22Rv1 (cell line): ENCODE results near the gene CDH18.

ENCODE experiments used
- H3K27ac ChIP-seq: fragments of 450-650 bp; 2 replicates; pipeline ENCODE4 v1.5.1; 2017
- ZFX ChIP-seq: fragments of 450-650 bp; IDR thresholded peaks from 2 replicates; pipeline ENCODE4 v1.6.1; 2017; ENCODE audit warnings: antibody characterized with exemption, borderline replicate concordance
- TF ChIP-seq, protein P1 (sequence below): fragments of 450-650 bp; IDR thresholded peaks from 2 replicates; pipeline ENCODE4 v1.5.1; 2017; ENCODE audit warnings: mild to moderate bottlenecking

The CDH18 gene, protein sequence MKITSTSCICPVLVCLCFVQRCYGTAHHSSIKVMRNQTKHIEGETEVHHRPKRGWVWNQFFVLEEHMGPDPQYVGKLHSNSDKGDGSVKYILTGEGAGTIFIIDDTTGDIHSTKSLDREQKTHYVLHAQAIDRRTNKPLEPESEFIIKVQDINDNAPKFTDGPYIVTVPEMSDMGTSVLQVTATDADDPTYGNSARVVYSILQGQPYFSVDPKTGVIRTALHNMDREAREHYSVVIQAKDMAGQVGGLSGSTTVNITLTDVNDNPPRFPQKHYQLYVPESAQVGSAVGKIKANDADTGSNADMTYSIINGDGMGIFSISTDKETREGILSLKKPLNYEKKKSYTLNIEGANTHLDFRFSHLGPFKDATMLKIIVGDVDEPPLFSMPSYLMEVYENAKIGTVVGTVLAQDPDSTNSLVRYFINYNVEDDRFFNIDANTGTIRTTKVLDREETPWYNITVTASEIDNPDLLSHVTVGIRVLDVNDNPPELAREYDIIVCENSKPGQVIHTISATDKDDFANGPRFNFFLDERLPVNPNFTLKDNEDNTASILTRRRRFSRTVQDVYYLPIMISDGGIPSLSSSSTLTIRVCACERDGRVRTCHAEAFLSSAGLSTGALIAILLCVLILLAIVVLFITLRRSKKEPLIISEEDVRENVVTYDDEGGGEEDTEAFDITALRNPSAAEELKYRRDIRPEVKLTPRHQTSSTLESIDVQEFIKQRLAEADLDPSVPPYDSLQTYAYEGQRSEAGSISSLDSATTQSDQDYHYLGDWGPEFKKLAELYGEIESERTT

DNA sequence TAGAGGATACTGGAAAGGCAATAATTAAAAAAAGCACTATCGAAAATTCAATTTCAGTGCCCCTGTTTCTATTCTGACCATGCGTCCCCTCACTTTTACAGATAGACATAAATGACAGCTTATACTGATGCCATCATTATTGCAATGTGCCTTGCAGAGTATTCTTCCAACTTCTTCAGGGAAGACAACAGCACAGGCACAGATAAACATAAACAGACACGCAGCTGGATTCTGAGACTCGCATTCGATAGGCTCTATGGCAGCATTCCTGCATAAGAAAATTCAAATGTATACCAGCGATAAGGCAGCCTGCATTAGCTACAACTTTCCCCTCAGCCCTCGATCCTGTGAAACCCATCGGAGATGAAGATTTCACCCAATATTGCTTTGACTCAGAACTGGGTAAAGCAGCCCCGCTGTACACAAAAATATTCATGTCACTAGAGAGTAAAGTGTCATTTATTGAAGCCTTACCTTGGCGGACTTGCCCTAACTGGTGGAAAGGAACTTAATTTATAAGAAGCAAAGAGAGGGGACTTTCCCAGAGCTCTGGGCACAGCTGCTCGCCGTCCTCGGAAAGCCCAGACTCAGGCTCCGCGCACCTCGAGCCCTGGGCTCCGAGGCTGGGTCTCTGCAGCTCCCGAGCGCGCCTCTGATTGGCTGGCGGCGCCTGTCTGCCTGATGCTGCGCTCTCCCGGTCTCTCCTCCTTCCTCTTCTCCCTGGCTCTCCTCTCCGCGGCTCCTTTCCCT, at the start of gene CDH18:
TSS of gene CDH18 (minus strand) at position 589 of the 750 bp plus-strand sequence. CDS start 149,214 bp downstream, outside the sequence.
- H3K27ac ChIP-seq, result no peak within 1 kb of the TSS
- TF ChIP-seq, protein P1, sequence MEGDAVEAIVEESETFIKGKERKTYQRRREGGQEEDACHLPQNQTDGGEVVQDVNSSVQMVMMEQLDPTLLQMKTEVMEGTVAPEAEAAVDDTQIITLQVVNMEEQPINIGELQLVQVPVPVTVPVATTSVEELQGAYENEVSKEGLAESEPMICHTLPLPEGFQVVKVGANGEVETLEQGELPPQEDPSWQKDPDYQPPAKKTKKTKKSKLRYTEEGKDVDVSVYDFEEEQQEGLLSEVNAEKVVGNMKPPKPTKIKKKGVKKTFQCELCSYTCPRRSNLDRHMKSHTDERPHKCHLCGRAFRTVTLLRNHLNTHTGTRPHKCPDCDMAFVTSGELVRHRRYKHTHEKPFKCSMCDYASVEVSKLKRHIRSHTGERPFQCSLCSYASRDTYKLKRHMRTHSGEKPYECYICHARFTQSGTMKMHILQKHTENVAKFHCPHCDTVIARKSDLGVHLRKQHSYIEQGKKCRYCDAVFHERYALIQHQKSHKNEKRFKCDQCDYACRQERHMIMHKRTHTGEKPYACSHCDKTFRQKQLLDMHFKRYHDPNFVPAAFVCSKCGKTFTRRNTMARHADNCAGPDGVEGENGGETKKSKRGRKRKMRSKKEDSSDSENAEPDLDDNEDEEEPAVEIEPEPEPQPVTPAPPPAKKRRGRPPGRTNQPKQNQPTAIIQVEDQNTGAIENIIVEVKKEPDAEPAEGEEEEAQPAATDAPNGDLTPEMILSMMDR, result no peak
- TF ChIP-seq ZFX, result no peak

DNA sequence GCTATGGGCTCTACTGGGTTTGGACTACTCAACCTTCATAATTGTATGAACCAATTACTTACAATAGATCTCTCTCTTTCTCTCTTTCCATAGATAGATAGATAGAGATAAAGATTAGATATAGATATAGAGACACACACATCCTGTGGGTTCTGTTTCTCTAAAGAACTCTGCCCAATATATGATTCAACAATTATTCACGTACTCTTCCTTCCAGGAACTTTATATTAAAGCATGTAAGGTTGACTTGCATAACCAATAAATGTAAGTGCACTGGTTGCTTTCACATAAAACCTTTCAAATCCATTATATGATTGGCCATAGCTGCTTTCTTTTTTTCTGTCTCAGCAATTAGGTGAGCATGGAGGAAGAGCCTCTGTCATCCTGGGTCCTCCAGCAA, 46.7 kb upstream of the CDH18 start:
- H3K27ac ChIP-seq, result no peak overlapping the region
- TF ChIP-seq ZFX, result no peak
- TF ChIP-seq, protein P1, result no peak

DNA sequence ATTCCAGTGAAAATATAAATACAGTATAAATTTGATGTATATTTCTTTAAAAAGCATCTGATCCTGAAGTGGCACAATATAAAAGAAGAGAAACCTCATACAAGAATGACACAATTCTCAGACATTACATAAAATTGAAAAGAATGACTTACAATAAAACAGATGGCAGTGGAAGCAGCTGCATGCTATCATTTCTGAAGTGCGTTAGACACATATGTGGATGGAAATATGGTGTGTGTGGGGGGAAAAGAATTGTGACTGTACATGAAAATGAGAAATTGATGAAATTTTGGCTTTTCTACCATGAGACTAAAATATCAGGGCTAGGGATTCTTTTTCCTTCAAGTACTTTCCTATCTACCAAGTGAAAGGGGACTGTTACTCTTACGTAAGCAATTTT, 45.9 kb upstream of the CDH18 start:
- TF ChIP-seq, protein P1, result no peak
- no peak for TF ChIP-seq ZFX
- H3K27ac ChIP-seq, result no peak overlapping the region

DNA sequence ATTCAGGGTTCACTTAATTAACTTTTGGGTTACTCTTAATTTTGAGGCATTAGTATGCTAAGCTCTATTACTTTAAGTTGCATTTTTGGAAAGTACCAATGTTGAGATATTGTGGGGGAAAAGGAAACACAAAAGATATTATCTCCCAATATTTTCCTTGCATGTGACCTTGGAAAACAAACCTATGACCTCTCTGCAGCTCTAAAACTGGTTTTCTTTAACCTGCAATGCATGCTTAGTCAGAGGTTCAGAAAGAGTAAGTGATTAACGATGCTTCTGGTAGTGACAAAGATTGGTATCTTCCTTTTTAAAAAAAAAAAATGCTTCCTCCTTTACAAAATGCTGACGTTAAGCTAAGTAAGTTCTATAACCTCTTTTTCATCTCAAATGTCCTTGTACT, 44.9 kb upstream of the CDH18 start:
- TF ChIP-seq ZFX, result no peak
- TF ChIP-seq, protein P1, result no peak

DNA sequence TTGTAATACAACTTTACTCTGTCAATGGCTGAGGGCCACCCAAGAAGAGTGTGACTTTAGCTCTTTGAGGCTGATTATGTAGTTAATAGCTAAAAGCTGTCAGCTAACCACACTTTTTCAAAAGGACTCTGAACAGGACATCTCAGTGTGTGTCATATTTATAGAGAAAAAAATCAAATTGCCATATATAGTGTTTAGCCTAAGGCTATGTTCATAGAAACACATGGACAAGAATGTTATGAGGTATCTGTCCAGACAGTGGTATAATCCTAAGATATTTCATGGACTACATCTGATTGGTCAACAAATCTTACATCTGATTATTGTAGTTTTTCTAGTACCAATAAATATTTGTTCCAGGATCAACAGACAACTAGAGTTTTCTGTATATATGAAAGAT, 42.1 kb upstream of the CDH18 start:
- no peak for TF ChIP-seq ZFX
- TF ChIP-seq, protein P1, result no peak
- H3K27ac ChIP-seq, result no peak overlapping the region

More for the DNA sequence above, 44.9 kb upstream of the CDH18 start:
- no peak overlapping the region for H3K27ac ChIP-seq

DNA sequence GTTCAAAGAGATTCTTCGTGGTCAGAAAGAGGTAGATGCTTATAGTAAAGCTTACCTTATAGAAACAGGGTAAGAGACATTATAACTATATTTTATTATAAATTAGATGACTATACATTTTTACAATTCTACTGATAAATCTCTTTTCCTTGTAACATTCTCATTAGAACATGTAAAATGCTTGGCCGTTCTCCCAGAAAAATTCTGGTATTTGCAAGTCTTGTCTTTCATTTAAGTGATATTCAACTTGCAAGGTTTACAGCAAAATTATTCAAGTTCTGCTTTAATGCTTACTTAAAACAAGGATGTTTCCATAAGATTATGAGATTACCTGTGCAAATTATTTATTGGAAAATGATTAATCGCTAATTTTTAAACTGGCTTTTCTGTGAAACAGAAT, 41.3 kb upstream of the CDH18 start:
- TF ChIP-seq, protein P1, result no peak
- no peak for TF ChIP-seq ZFX
- no peak overlapping the region for H3K27ac ChIP-seq
